ENCODE results near the gene PKM. TPM values are rescaled to one million over a fixed set of nuclear protein-coding genes. Genes with fewer than 3 reads are reported as not detected.

The PKM gene
- total and polyA plus RNA-seq, 2 experiments from 2014 or later, result 2,427 to 2,534 TPM

DNA sequence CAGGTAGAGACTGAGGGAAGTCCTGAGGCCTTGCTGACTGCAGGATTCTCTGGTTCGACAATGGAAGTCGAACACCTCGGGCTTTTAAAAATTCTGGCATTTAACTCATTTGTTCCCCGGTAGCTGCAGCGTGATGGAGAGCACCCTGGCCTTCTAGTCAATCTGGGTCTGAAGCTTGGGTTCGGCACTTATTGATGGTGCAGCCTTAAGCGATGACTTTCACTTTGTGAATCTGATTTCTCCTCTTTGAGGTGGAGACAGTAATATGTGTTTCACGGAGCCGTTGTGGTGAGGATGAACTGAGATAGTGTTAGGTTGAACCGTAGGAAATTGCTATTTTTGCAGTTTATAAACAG, 42.0 kb upstream of the PKM start:
- in situ Hi-C loops (cut with MboI), result no loop called here
- Histone ChIP-seq H3K4me2 (ENCODE audit: unreplicated experiment) (peak overlapping the region; percentile 76), H3K36me3 (ENCODE audit: low read depth) (no peaks in the 10 kb centered on the region), H4K20me1 (ENCODE audit: insufficient read depth) (no peaks in the 10 kb centered on the region), H3K9ac (peak overlapping the region; percentile 73), H3K4me1 (ENCODE audit: insufficient read depth) (peaks cover 20% of the 10 kb centered on the region), H3K4me3 (peak overlapping the region; percentile 75), H3K9me2 (ENCODE audit: insufficient read depth) (no peaks in the 10 kb centered on the region), H3K9me3 (ENCODE audit: low read depth) (no peaks in the 10 kb centered on the region), H3K27me3 (replicated peaks; ENCODE audit: insufficient read depth) (no peaks in the 10 kb centered on the region), H3F3A (ENCODE audit: insufficient read depth) (peaks cover 6% of the 10 kb centered on the region; the same call in 1 of the 2 replicates), H2AFZ (peak overlapping the region; percentile 96), H3K79me2 (ENCODE audit: insufficient read depth) (peaks cover 38% of the 10 kb centered on the region), H3K27ac (peak overlapping the region; percentile 25)
- TF ChIP-seq EZH2phosphoT487 (IDR thresholded peaks at IDR 0.05; ENCODE audit: insufficient read depth, low read depth) (no peak), EZH2 (IDR thresholded peaks at IDR 0.05; ENCODE audit: insufficient read depth, poor library complexity, severe bottlenecking) (no peak)
- WGBS, 2 experiments (ENCODE audit: low coverage in 1 of 2, low lambda C conversion rate in 2 of 2, missing lambda C conversion rate in 2 of 2), result 16 to 22% methylated on average over 10 of the region's 10 CpGs
- DNase-seq, result no peak

DNA sequence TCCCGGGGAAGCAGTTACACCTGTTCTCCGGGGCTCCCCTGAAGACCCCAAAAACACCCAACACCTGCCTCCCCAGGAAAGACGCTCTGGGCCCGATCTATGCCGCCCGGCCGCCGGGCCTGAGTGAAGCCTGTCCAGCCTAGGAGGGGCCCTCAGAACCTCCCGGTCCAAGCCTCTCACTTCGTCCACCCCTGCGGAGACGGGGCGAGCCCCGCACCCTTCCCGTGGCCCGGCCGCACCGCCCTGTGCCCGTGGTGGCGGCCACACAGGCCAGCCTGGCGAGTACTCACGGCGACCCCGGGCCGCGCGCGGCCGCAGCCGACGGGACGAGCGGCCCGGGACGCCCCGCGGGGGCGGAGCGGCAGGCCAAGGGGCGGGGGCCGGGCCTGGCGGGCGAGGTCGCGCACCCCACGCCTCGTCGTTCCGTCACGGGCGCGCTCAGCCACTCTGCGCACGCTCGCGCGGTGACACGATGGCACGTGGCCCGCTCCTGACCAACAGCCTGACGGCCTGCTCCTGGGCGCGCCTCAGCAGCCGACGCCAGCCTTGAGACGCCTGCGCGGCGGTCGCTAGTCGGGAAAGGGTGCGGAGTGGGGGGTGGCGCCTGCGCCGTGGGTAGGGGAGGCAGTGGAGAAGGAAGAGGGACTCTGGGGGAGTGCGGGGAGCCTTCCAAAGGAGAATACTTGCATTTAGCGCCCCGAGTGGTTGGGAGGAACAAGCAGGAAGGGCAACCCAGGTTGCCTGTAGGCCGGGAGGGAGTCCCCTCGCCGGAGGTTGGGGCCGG, 41.4 kb upstream of the PKM start, which contains the start of gene PARP6:
TSS of gene PARP6 (minus strand) at position 342 of the 784 bp plus-strand sequence. CDS start 5,077 bp downstream, outside the sequence.
- Histone ChIP-seq H3K36me3 (ENCODE audit: low read depth) (peaks cover 5% of the 10 kb centered on the region; the same call in 1 of the 2 replicates), H3K27ac (peak within 1 kb of the TSS; percentile 62), H3K4me3 (peak within 1 kb of the TSS; percentile 94), H3F3A (ENCODE audit: insufficient read depth) (peaks cover 6% of the 10 kb centered on the region; the same call in 1 of the 2 replicates), H3K9me2 (ENCODE audit: insufficient read depth) (no peaks in the 10 kb centered on the region), H2AFZ (peak within 1 kb of the TSS; percentile 96), H3K27me3 (replicated peaks; ENCODE audit: insufficient read depth) (no peaks in the 10 kb centered on the region), H3K9ac (peak within 1 kb of the TSS; percentile 89), H3K4me2 (ENCODE audit: unreplicated experiment) (peak within 1 kb of the TSS; percentile 77), H3K4me1 (ENCODE audit: insufficient read depth) (peaks cover 20% of the 10 kb centered on the region), H4K20me1 (ENCODE audit: insufficient read depth) (no peaks in the 10 kb centered on the region), H3K79me2 (ENCODE audit: insufficient read depth) (peaks cover 44% of the 10 kb centered on the region), H3K9me3 (ENCODE audit: low read depth) (no peaks in the 10 kb centered on the region)
- DNase-seq, result peak; percentile 99
- no peak for TF ChIP-seq EZH2phosphoT487 (IDR thresholded peaks at IDR 0.05; ENCODE audit: insufficient read depth, low read depth)
- TF ChIP-seq EZH2 (IDR thresholded peaks at IDR 0.05; ENCODE audit: insufficient read depth, poor library complexity, severe bottlenecking), result no peak
- in situ Hi-C loops (cut with MboI), result no loop called here
- 0 to 1% methylated on average over 39 to 47 of the region's 82 CpGs for WGBS, 2 experiments (ENCODE audit: low coverage in 1 of 2, low lambda C conversion rate in 2 of 2, missing lambda C conversion rate in 2 of 2)

DNA sequence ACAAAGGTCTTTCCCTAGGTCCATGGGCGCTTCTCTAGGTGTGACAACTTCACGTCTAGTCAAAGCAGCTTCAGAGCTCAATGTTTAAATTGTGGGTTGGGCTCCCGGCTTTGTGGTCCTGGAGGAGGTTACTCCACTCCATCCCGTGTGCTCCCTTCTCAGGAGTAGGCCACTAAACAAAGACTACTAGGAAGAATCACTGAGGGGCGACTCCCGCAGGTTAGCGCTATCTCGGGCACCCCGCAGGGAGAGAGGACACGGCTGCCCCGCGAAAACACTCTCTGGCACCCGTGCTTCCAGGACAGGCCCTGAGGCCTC, 40.9 kb upstream of the PKM start:
- Histone ChIP-seq H3K27me3 (replicated peaks; ENCODE audit: insufficient read depth) (no peaks in the 10 kb centered on the region), H2AFZ (peak overlapping the region; percentile 87), H3K79me2 (ENCODE audit: insufficient read depth) (peaks cover 46% of the 10 kb centered on the region), H3K9me2 (ENCODE audit: insufficient read depth) (no peaks in the 10 kb centered on the region), H3K9me3 (ENCODE audit: low read depth) (no peaks in the 10 kb centered on the region), H3K27ac (peak overlapping the region; percentile 62), H3F3A (ENCODE audit: insufficient read depth) (peaks cover 6% of the 10 kb centered on the region; the same call in 1 of the 2 replicates), H3K36me3 (ENCODE audit: low read depth) (peaks cover 10% of the 10 kb centered on the region; the same call in 1 of the 2 replicates), H3K9ac (peak overlapping the region; percentile 89), H3K4me3 (peak overlapping the region; percentile 94), H3K4me1 (ENCODE audit: insufficient read depth) (peaks cover 20% of the 10 kb centered on the region), H3K4me2 (ENCODE audit: unreplicated experiment) (peak overlapping the region; percentile 77), H4K20me1 (ENCODE audit: insufficient read depth) (no peaks in the 10 kb centered on the region)
- in situ Hi-C loops (cut with MboI), result no loop called here
- TF ChIP-seq EZH2phosphoT487 (IDR thresholded peaks at IDR 0.05; ENCODE audit: insufficient read depth, low read depth) (no peak), EZH2 (IDR thresholded peaks at IDR 0.05; ENCODE audit: insufficient read depth, poor library complexity, severe bottlenecking) (no peak)
- WGBS, 2 experiments (ENCODE audit: low coverage in 1 of 2, low lambda C conversion rate in 2 of 2, missing lambda C conversion rate in 2 of 2), result 4 to 6% methylated on average over 13 of the region's 13 CpGs
- DNase-seq, result peak; percentile 50

DNA sequence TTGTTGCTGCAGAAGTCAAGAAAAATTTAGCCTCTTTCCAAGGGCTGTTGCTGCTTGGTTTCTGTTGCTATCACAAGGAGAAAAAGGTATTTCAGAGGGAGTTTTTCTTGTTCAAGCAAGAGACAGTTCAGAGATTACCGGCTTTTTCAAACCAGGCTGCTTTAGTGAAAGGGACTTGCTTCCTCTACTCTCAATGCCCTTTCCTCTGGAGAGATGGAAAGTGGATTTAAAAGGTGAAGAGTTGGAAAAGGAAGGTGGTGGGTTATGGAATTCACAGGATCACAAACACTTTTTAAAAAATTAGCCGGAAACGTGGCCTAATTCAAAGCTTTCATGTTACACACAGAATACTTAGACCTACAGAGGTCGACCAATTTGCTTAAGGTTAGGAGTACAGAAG, 40.2 kb upstream of the PKM start:
- no peaks in the 10 kb centered on the region for H4K20me1 ChIP-seq (ENCODE audit: insufficient read depth)
- H3K36me3 ChIP-seq (ENCODE audit: low read depth), result peaks cover 14% of the 10 kb centered on the region; the same call in 1 of the 2 replicates
- H3K4me1 ChIP-seq (ENCODE audit: insufficient read depth), result peaks cover 20% of the 10 kb centered on the region
- peaks cover 46% of the 10 kb centered on the region for H3K79me2 ChIP-seq (ENCODE audit: insufficient read depth)
- peaks cover 6% of the 10 kb centered on the region; the same call in 1 of the 2 replicates for H3F3A ChIP-seq (ENCODE audit: insufficient read depth)
- no peaks in the 10 kb centered on the region for H3K9me2 ChIP-seq (ENCODE audit: insufficient read depth)
- WGBS, 2 experiments (ENCODE audit: low coverage in 1 of 2, low lambda C conversion rate in 2 of 2, missing lambda C conversion rate in 2 of 2), result 75 to 78% methylated on average over 4 of the region's 4 CpGs
- H2AFZ ChIP-seq, result 0 out of 2 replicates have a peak overlapping the region, but pooled peaks have one; percentile 87
- no peak for DNase-seq
- H3K27me3 ChIP-seq (replicated peaks; ENCODE audit: insufficient read depth), result no peaks in the 10 kb centered on the region
- H3K9ac ChIP-seq, result peak overlapping the region; percentile 89
- H3K4me2 ChIP-seq (ENCODE audit: unreplicated experiment), result peak overlapping the region; percentile 77
- peak overlapping the region; percentile 94 for H3K4me3 ChIP-seq
- H3K27ac ChIP-seq, result no peak overlapping the region
- no peaks in the 10 kb centered on the region for H3K9me3 ChIP-seq (ENCODE audit: low read depth)
- TF ChIP-seq EZH2 (IDR thresholded peaks at IDR 0.05; ENCODE audit: insufficient read depth, poor library complexity, severe bottlenecking) (no peak), EZH2phosphoT487 (IDR thresholded peaks at IDR 0.05; ENCODE audit: insufficient read depth, low read depth) (no peak)
- in situ Hi-C loops (cut with MboI), result no loop called here

Measured in GM23248 (cell line).